Measurements from ENCODE around the gene OR2A7.
"Not testable (repeated sequence)": the region's sequence is repeated elsewhere in the genome, so short reads cannot be mapped to it uniquely, and the experiment has no call there.

OR2A7 gene

GRCh38 chr7:144255471-144255897 is 9.1 kb downstream of the OR2A7 start:
- DNase-seq (ENCODE audit: low read depth in 1 of 2, low spot score in 1 of 2) = no peak

GRCh38 chr7:144252307-144252706 is 12.3 kb downstream of the OR2A7 start:
- DNase-seq (ENCODE audit: low read depth in 1 of 2, low spot score in 1 of 2) = not testable (repeated sequence)

DNA sequence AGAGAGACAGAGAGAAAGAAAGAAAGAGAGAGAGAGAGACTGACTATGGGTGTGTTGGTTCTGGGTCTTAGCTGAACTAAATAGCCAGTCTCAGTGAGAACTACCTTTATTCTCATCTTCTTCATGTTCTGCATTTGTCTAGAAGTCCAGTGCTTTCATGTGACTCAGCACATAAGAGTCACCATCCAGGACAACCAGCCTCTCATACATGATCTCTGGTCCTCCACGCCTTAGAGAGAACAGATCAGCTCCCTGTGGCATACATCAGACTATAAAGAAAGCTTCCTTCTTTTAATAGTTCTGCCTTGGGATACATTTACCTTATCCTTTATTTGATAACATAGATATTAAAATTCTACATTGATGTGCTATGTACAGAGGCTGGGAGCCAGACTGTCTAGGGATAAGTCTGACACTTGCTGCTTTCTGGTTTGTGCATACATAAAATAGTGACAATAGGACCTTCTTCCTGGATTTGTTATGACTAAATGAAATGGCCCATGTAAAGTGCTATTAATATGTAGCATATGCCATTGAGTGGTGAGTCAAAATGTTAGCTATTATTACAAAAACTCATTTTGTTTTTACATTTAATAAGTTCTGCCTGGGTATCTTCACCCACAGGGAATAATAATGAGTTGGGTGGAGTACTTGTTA is 16.8 kb downstream of the OR2A7 start:
- DNase-seq (ENCODE audit: low read depth in 1 of 2, low spot score in 1 of 2) = not testable (repeated sequence)

DNA sequence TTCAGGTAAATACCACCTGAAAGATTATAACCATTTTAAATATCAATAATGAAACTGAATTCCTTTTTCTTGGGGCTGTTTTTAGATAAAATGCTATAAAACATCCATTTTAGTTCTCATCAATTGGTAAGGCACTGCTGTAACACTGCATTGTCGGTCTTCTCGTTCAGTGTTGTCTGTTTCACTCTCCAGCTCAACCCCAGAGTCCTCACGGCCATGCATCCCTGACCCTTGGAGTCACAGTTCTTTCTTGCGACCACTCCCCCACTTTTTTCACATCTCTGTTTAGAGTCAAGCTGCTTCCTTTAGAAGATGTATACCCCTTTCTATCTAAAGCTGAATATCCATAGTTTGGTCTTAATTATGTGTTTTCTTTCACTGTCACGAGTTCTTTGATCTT is 17.6 kb downstream of the OR2A7 start:
- DNase-seq (ENCODE audit: low read depth in 1 of 2, low spot score in 1 of 2) = not testable (repeated sequence)

DNA sequence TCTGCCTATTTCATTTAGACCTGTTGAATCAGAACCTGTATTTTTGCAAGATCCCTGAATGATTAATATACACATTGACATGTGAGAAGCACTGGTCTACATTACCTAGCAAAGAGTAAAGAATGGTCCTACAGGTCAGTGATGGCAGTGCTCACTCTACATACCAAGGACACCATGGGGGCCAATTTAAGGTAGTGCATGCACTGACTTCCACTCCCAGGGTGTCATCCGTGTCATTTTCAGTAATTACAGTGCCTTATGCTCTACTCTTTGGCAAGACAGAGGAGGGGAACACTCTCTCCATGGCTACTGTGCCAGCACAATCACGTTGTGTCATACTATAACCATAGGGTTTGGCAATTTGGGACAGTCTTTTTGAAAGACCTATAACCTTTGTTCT is 19.2 kb downstream of the OR2A7 start:
- DNase-seq (ENCODE audit: low read depth in 1 of 2, low spot score in 1 of 2) = not testable (repeated sequence)

GRCh38 chr7:144239365-144239764 is 25.2 kb downstream of the OR2A7 start, which contains the start of gene OR2A42:
TSS of gene OR2A42 (minus strand) at chr7:144239605. CDS start at chr7:144232843, 6,762 bp downstream.
- DNase-seq (ENCODE audit: low read depth in 1 of 2, low spot score in 1 of 2) = not testable (repeated sequence)

GRCh38 chr7:144238530-144239082 is 26.0 kb downstream of the OR2A7 start:
- DNase-seq (ENCODE audit: low read depth in 1 of 2, low spot score in 1 of 2) = not testable (repeated sequence)

- not testable (repeated sequence) for DNase-seq (ENCODE audit: low read depth in 1 of 2, low spot score in 1 of 2)
Observed at GRCh38 chr7:144233039-144233438, 31.6 kb downstream of the OR2A7 start.

DNA sequence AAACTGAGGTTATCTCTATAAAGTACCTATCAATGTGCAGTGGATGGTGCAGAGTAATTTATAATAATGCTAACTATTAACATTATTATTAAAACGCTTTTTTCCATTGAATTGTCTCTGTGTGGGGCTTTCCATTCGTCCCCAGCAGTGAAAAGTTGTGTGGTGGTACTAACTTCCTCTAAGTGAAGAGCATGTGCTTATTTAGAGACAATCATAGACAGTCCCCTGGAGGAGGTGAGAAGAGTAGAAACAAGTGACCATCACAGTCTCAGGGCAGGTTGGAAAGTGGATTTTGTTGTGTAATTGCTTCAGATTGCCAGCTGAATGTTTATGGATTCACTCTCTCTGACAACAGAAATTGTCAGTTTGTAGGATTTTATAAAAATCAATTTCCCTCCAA is 33.6 kb downstream of the OR2A7 start:
- not testable (repeated sequence) for DNase-seq (ENCODE audit: low read depth in 1 of 2, low spot score in 1 of 2)

DNA sequence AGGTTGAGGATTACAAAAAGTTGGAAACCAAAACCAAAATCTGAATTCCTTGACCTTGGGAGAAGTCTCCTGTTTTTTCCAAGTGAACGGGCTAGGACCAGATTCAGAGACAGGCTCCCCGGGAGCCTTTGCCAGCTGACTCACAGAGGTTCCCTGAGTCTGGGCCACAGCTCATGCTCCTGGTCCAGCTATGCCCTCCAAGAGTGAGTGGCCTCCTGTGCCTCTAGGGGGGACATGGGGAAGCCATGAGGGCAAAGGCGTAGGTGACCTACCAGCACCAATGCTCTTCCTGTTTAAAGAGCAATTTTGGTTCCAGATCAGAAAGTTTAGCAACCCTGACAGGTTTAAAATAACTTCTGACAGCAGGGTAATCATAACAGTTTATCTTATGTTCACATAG is 35.8 kb downstream of the OR2A7 start:
- DNase-seq (ENCODE audit: low read depth in 1 of 2, low spot score in 1 of 2) = not testable (repeated sequence)

GRCh38 chr7:144226866-144227265 is 37.7 kb downstream of the OR2A7 start:
- not testable (repeated sequence) for DNase-seq (ENCODE audit: low read depth in 1 of 2, low spot score in 1 of 2)

- DNase-seq (ENCODE audit: low read depth in 1 of 2, low spot score in 1 of 2) = not testable (repeated sequence)
Observed at GRCh38 chr7:144223675-144224074, 40.9 kb downstream of the OR2A7 start.

DNA sequence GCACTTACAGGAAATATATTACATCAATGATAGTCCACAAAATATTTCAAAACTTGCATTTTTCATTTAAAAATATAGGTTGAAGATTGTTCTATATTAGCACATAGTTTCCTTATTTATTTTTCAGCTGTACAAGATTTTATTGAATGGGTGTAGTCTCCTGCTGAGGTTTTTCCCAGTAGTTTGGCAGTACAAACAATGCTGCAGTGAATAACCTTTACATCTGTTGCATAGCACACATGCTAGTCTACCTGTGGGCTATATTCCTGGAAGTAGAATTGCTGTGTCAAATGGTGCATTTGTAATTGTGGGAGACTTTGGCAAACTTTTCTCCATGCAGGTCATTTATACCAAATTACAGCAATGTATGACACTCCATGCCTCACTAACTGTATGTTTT is 44.1 kb downstream of the OR2A7 start:
- not testable (repeated sequence) for DNase-seq (ENCODE audit: low read depth in 1 of 2, low spot score in 1 of 2)

- not testable (repeated sequence) for DNase-seq (ENCODE audit: low read depth in 1 of 2, low spot score in 1 of 2)
Observed at GRCh38 chr7:144219149-144219548, 45.4 kb downstream of the OR2A7 start.

DNA sequence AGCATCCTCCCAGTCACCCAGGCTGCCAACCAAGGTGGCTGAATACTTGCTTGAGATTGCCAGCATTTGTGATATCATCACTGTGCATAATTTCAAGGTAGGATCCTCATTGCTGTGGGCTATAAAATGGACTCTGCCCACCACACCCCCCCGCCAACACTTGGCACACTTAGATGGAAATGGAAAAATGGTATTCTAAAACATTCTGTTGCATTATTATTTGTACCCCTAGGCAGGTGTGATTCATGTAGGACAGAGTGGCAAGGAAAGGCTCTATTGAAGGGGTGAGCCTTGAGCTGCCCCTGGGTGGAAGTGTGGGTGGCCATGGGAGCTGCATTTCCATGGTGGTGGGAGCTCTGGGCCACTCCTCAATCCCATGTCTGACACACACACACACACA is 46.0 kb downstream of the OR2A7 start:
- DNase-seq (ENCODE audit: low read depth in 1 of 2, low spot score in 1 of 2) = not testable (repeated sequence)

GRCh38 chr7:144217200-144217599 is 47.4 kb downstream of the OR2A7 start:
- not testable (repeated sequence) for DNase-seq (ENCODE audit: low read depth in 1 of 2, low spot score in 1 of 2)

Measured in stimulated activated CD4-positive, alpha-beta T cell treated with anti-CD3 and anti-CD28 coated beads, Interleukin-15, amount 100 ng/mL, for 1 hour (primary cell).